H1 (cell line): ENCODE results near the gene ZDHHC9. TPM values are rescaled to one million over a fixed set of nuclear protein-coding genes. Genes with fewer than 3 reads are reported as not detected.

Source experiments
- RAD21 ChIP-seq, 2 experiments: IDR thresholded peaks in 1 of 2; conservative IDR thresholded peaks in 1 of 2; 2 replicates each; pipeline ENCODE4 v1.6.1; 2011; ENCODE audit warnings: low read depth in 2 of 2, low read length in 2 of 2, improper control_type of control experiment in 1 of 2, inconsistent platforms in 1 of 2, mild to moderate bottlenecking in 1 of 2, moderate library complexity in 1 of 2
- polyA plus RNA-seq, 7 experiments: library from polyadenylated mRNA; depleted of rRNA in 3 of 7; stranded (reverse) in 5 of 7; unstranded in 2 of 7; fragments of >200 nt in 5 of 7; fragments of 200-250 nt in 2 of 7; gene quantifications; 1 replicate in 5 of 7; 2 replicates in 1 of 7; 4 replicates in 1 of 7; pipeline versions ENCODE4 v1.2.1 to v1.2.3, GENCODE V29; 2011 to 2013; ENCODE audit warnings: missing spikeins in 2 of 7, mixed read lengths in 2 of 7
- small RNA-seq: library from polyadenylated mRNA; stranded (forward); fragments of <200 nt; extraction: miRNeasy Mini kit (QIAGEN cat#:217004); gene quantifications from one replicate; pipeline ENCODE3, GENCODE V24; 2013; ENCODE audit not compliant: insufficient read depth
- total RNA-seq: library from RNA; stranded (reverse); fragmentation: NEBNext Ultra II Directional; extraction: Animal tissue kit (Norgen Biotek cat#: 25700); gene quantifications from 2 replicates; pipeline ENCODE4 v1.2.1, GENCODE V29; 2021

Gene ZDHHC9
- total and polyA plus RNA-seq, 2 of the 8 experiments (the other 6 are each of a cell fraction or from before 2014, with no cell fraction given) = 18.1 to 28.3 TPM

GRCh38 chrX:129754056-129755024 is 89.3 kb downstream of the ZDHHC9 start (continued):
- TF ChIP-seq RAD21 (IDR thresholded peaks at IDR 0.05 in 1 of 2, conservative IDR thresholded peaks at IDR 0.05 in 1 of 2; ENCODE audit: low read depth in 2 of 2, low read length in 2 of 2) = peak; percentile 81

Small RNA genes within 50 kb of the gene (small RNA-seq; reads per million reads assigned to genes)
- gene RF00017 = not detected

Other genes starting within 250 kb of the ZDHHC9 start
- 1.1 TPM in 2 replicates for gene APLN, start 188.9 kb downstream of the ZDHHC9 start, total RNA-seq
- 1.6 and 1.8 TPM in 2 replicates for gene APLN, start 188.9 kb downstream of the ZDHHC9 start, polyA plus RNA-seq (2011; rRNA removed)
- 0.25 TPM in 1 of 2 replicates, not detected in the other for gene XPNPEP2, start 104.9 kb downstream of the ZDHHC9 start, total RNA-seq
- 0.14 and 0.27 TPM in 2 replicates for gene XPNPEP2, start 104.9 kb downstream of the ZDHHC9 start, polyA plus RNA-seq (2011; rRNA removed)
- gene SASH3, start 63.9 kb downstream of the ZDHHC9 start, total RNA-seq = not detected in 2 replicates
- gene SASH3, start 63.9 kb downstream of the ZDHHC9 start, polyA plus RNA-seq (2011; rRNA removed) = not detected in 2 replicates
- gene UTP14A, start 62.3 kb upstream of the ZDHHC9 start, total RNA-seq = 24.0 and 25.7 TPM in 2 replicates
- gene UTP14A, start 62.3 kb upstream of the ZDHHC9 start, polyA plus RNA-seq (2011; rRNA removed) = 3.5 and 4.5 TPM in 2 replicates
- 6.2 and 9.0 TPM in 2 replicates for gene BCORL1, start 138.7 kb upstream of the ZDHHC9 start, total RNA-seq
- gene BCORL1, start 138.7 kb upstream of the ZDHHC9 start, polyA plus RNA-seq (2011; rRNA removed) = 1.4 and 1.9 TPM in 2 replicates